H9 (cell line): ENCODE measurements around the gene PRAMEF20. TPM values are rescaled to one million over a fixed set of nuclear protein-coding genes. Genes with fewer than 3 reads are reported as not detected.

ENCODE experiments used
- DNase-seq: peaks from one replicate; pipeline ENCODE4 v3.0.0-alpha.2; 2017
- H2AFZ ChIP-seq: one replicate; pipeline ENCODE4 v1.6.1; 2013; ENCODE audit warnings: mild to moderate bottlenecking, low read length, control low read depth, moderate library complexity
- H2AK5ac ChIP-seq: 2 replicates; pipeline ENCODE4 v1.6.1; 2013; ENCODE audit warnings: low read length, control low read depth, mixed read lengths; ENCODE audit not compliant: insufficient read length
- H2BK120ac ChIP-seq: one replicate; pipeline ENCODE4 v1.6.1; 2013; ENCODE audit warnings: low read depth, mild to moderate bottlenecking, low read length, control low read depth, inconsistent platforms; ENCODE audit not compliant: poor library complexity, severe bottlenecking
- H2BK12ac ChIP-seq: 2 replicates; pipeline ENCODE4 v1.6.1; 2013; ENCODE audit warnings: low read length, control low read depth, mixed read lengths, low read depth; ENCODE audit not compliant: insufficient read length
- H2BK15ac ChIP-seq: 2 replicates; pipeline ENCODE4 v1.6.1; 2013; ENCODE audit warnings: low read depth, low read length, control low read depth
- H2BK20ac ChIP-seq: one replicate; pipeline ENCODE4 v1.6.1; 2013; ENCODE audit warnings: low read depth, mild to moderate bottlenecking, low read length, control low read depth, inconsistent platforms; ENCODE audit not compliant: poor library complexity, severe bottlenecking
- H2BK5ac ChIP-seq: 2 replicates; pipeline ENCODE4 v1.6.1; 2013; ENCODE audit warnings: low read length, control low read depth, mixed read lengths; ENCODE audit not compliant: insufficient read length
- H3K14ac ChIP-seq: 2 replicates; pipeline ENCODE4 v1.6.1; 2013; ENCODE audit warnings: low read length, control low read depth; ENCODE audit not compliant: insufficient read depth
- H3K18ac ChIP-seq: 2 replicates; pipeline ENCODE4 v1.6.1; 2013; ENCODE audit warnings: low read depth, mild to moderate bottlenecking, mixed read lengths, low read length, control low read depth; ENCODE audit not compliant: insufficient read length
- H3K23ac ChIP-seq: 2 replicates; pipeline ENCODE4 v1.6.1; 2013; ENCODE audit warnings: low read length, control low read depth, mixed read lengths, low read depth; ENCODE audit not compliant: insufficient read length
- H3K23me2 ChIP-seq: 2 replicates; pipeline ENCODE4 v1.6.1; 2013; ENCODE audit warnings: low read depth, mild to moderate bottlenecking, mixed read lengths, low read length, control low read depth; ENCODE audit not compliant: insufficient read length, poor library complexity, severe bottlenecking
- H3K27ac ChIP-seq: 2 replicates; pipeline ENCODE4 v1.5.1; 2013; ENCODE audit warnings: low read length, control low read depth, mixed read lengths, low read depth; ENCODE audit not compliant: insufficient read length
- H3K27me3 ChIP-seq: 2 replicates; pipeline ENCODE4 v1.6.1; 2013; ENCODE audit warnings: low read length, control low read depth, inconsistent platforms; ENCODE audit not compliant: insufficient read depth
- H3K4ac ChIP-seq: 2 replicates; pipeline ENCODE4 v1.6.1; 2013; ENCODE audit warnings: low read depth, mild to moderate bottlenecking, control low read depth, inconsistent platforms, low read length, moderate library complexity
- H3K4me1 ChIP-seq: 2 replicates; pipeline ENCODE4 v1.6.1; 2013; ENCODE audit warnings: low read length, control low read depth, inconsistent platforms; ENCODE audit not compliant: insufficient read depth
- H3K4me2 ChIP-seq: 2 replicates; pipeline ENCODE4 v1.6.1; 2013; ENCODE audit warnings: low read length, control low read depth, mixed read lengths; ENCODE audit not compliant: insufficient read length, insufficient read depth
- H3K56ac ChIP-seq: 2 replicates; pipeline ENCODE4 v1.6.1; 2013; ENCODE audit warnings: low read depth, mild to moderate bottlenecking, mixed read lengths, low read length, control low read depth; ENCODE audit not compliant: insufficient read length
- H3K79me1 ChIP-seq: 2 replicates; pipeline ENCODE4 v1.6.1; 2013; ENCODE audit warnings: low read depth, mild to moderate bottlenecking, moderate library complexity, low read length, control low read depth, inconsistent platforms; ENCODE audit not compliant: insufficient read depth, poor library complexity, severe bottlenecking
- H3K79me2 ChIP-seq: 2 replicates; pipeline ENCODE4 v1.6.1; 2013; ENCODE audit warnings: low read length, control low read depth, inconsistent platforms; ENCODE audit not compliant: insufficient read depth
- H3K9ac ChIP-seq: 2 replicates; pipeline ENCODE4 v1.6.1; 2013; ENCODE audit warnings: low read length, control low read depth, mixed read lengths; ENCODE audit not compliant: insufficient read length; ENCODE audit errors: extremely low read depth
- H3K9me3 ChIP-seq: one replicate; pipeline ENCODE4 v1.6.1; 2013; ENCODE audit warnings: low read depth, low read length, inconsistent platforms; ENCODE audit not compliant: control insufficient read depth
- H3T11ph ChIP-seq: one replicate; pipeline ENCODE4 v1.6.1; 2013; ENCODE audit warnings: mild to moderate bottlenecking, low read length, control low read depth, inconsistent platforms
- H4K20me1 ChIP-seq: one replicate; pipeline ENCODE4 v1.6.1; 2013; ENCODE audit not compliant: control insufficient read depth, insufficient read length, insufficient read depth
- H4K5ac ChIP-seq: 2 replicates; pipeline ENCODE4 v1.6.1; 2013; ENCODE audit warnings: low read depth, mild to moderate bottlenecking, mixed read lengths, low read length, control low read depth; ENCODE audit not compliant: insufficient read length
- H4K8ac ChIP-seq: replicated peaks from 2 replicates; pipeline ENCODE4 v1.6.1; 2013; ENCODE audit warnings: low read length, control low read depth, mixed read lengths, low read depth; ENCODE audit not compliant: insufficient read length
- H4K91ac ChIP-seq: 2 replicates; pipeline ENCODE4 v1.6.1; 2013; ENCODE audit warnings: low read depth, mild to moderate bottlenecking, moderate library complexity, mixed read lengths, low read length, control low read depth; ENCODE audit not compliant: insufficient read length
- H3K27ac Mint-ChIP-seq, 3 experiments: 2 replicates in 2 of 3; 3 replicates in 1 of 3; pipeline ENCODE4 v1.8.0; 2020 to 2021; ENCODE audit warnings: mixed read lengths in 3 of 3, mild to moderate bottlenecking in 1 of 3, moderate library complexity in 1 of 3
- H3K27me3 Mint-ChIP-seq: 2 replicates; pipeline ENCODE4 v1.8.0; 2021; ENCODE audit warnings: low read depth, mild to moderate bottlenecking, moderate library complexity, mixed read lengths
- H3K36me3 Mint-ChIP-seq, 3 experiments: 2 replicates in 2 of 3; 3 replicates in 1 of 3; pipeline ENCODE4 v1.8.0; 2020 to 2021; ENCODE audit warnings: low read depth in 3 of 3, mixed read lengths in 3 of 3; ENCODE audit not compliant: insufficient read depth in 1 of 3
- H3K4me1 Mint-ChIP-seq, 2 experiments: 2 replicates each; pipeline ENCODE4 v1.8.0; 2020; ENCODE audit warnings: mixed read lengths in 2 of 2
- H3K4me3 Mint-ChIP-seq, 2 experiments: 2 replicates in 1 of 2; 3 replicates in 1 of 2; pipeline ENCODE4 v1.8.0; 2020 to 2021; ENCODE audit warnings: mild to moderate bottlenecking in 2 of 2, mixed read lengths in 2 of 2, moderate library complexity in 1 of 2
- H3K9me3 Mint-ChIP-seq, 2 experiments: 2 replicates in 1 of 2; 3 replicates in 1 of 2; pipeline ENCODE4 v1.8.0; 2020; ENCODE audit warnings: mild to moderate bottlenecking in 2 of 2, mixed read lengths in 2 of 2, moderate library complexity in 1 of 2
- CTCF ChIP-seq: fragments of 200-600 bp; sonication (generic); conservative IDR thresholded peaks from 3 replicates; pipeline ENCODE4 v1.8.0; 2021; ENCODE audit warnings: antibody characterized with exemption, mild to moderate bottlenecking
- WGBS: extraction: QIAGEN DNeasy Blood & Tissue Kit; methylation state at CpG from one replicate; pipeline ENCODE4 v1.1.7; 2013; ENCODE audit warnings: missing lambda C conversion rate, low lambda C conversion rate, mixed read lengths; ENCODE audit not compliant: insufficient read length; ENCODE audit errors: extremely low coverage; 5-methylcytosine and 5-hydroxymethylcytosine counted together
- total RNA-seq: library from RNA; stranded (reverse); gene quantifications from 2 replicates; pipeline ENCODE4 v1.2.1, GENCODE V29; 2021

The PRAMEF20 gene
- total RNA-seq, 1 experiment from 2014 or later: not detected

- Histone ChIP-seq H4K20me1 (no peaks in the 10 kb centered on the region), H3K14ac (no peak overlapping the region), H2AFZ (no peak overlapping the region), H3K56ac (no peak overlapping the region), H3K4ac (no peak overlapping the region), H3K9ac (no peak overlapping the region), H2BK15ac (no peak overlapping the region), H3K18ac (no peak overlapping the region), H2BK5ac (no peak overlapping the region), H3K79me1 (no peaks in the 10 kb centered on the region), H3K23ac (no peak overlapping the region), H3K79me2 (no peaks in the 10 kb centered on the region), H3K9me3 (peaks cover 52% of the 10 kb centered on the region), H4K5ac (no peak overlapping the region), H3K23me2 (no peaks in the 10 kb centered on the region), H4K8ac (no peak overlapping the region), H4K91ac (no peak overlapping the region), H2BK12ac (no peak overlapping the region), H3K27ac (no peak overlapping the region), H3K4me1 (no peaks in the 10 kb centered on the region), H2BK20ac (no peak overlapping the region), H3K27me3 (no peaks in the 10 kb centered on the region), H3K4me2 (no peak overlapping the region), H2AK5ac (no peak overlapping the region), H2BK120ac (no peak overlapping the region), H3T11ph (no peak overlapping the region)
- no peak overlapping the region for H3K27ac Mint-ChIP-seq
- no peak for DNase-seq
- no peaks in the 10 kb centered on the region for H3K4me1 Mint-ChIP-seq
- WGBS: no CpG with 5 or more reads among the region's 13 CpGs
- H3K4me3 Mint-ChIP-seq: no peak overlapping the region
- TF ChIP-seq CTCF: no peak
- peaks cover 7% of the 10 kb centered on the region for H3K27me3 Mint-ChIP-seq
- peaks cover 6 to 31% (median 8%) of the 10 kb centered on the region in 3 experiments; a peak in 6 of 7 replicates for H3K36me3 Mint-ChIP-seq
- peaks cover 68 to 94% of the 10 kb centered on the region in 2 experiments for H3K9me3 Mint-ChIP-seq
These were observed 20.2 kb downstream of the PRAMEF20 start for GRCh38 chr1:13430495-13430894.
